Vagina (tissue), 2 donors: Measurements from ENCODE around the gene TNFSF9.

Source experiments
- CTCF ChIP-seq, 3 experiments: fragments of 450-650 bp in 2 of 3; fragments of 200-600 bp in 1 of 3; sonication (generic) in 1 of 3; IDR thresholded peaks; one replicate each; pipeline ENCODE4 v1.5.1; 2017 to 2019; ENCODE audit warnings: antibody characterized with exemption in 3 of 3, mild to moderate bottlenecking in 2 of 3, moderate library complexity in 2 of 3
- POLR2A ChIP-seq, 2 donors: fragments of 450-650 bp; IDR thresholded peaks; one replicate each; pipeline ENCODE4 v1.6.1; 2017; ENCODE audit warnings: antibody characterized with exemption in 2 of 2, mild to moderate bottlenecking in 2 of 2, moderate library complexity in 2 of 2
- POLR2AphosphoS5 ChIP-seq, 2 donors: sonication (generic); formaldehyde crosslinking; IDR thresholded peaks; one replicate each; pipeline ENCODE4 v1.9.0; 2017; ENCODE audit warnings: antibody characterized with exemption in 2 of 2, mild to moderate bottlenecking in 2 of 2, low read depth in 1 of 2; ENCODE audit not compliant: insufficient read depth in 1 of 2

GRCh38 chr19:6568816-6569215 lies 38.0 kb downstream of the TNFSF9 start:
- TF ChIP-seq CTCF (IDR thresholded peaks at IDR 0.05) (no peak), POLR2A (IDR thresholded peaks at IDR 0.05) (no peak), POLR2AphosphoS5 (IDR thresholded peaks at IDR 0.05; ENCODE audit: insufficient read depth in 1 of 2, low read depth in 1 of 2) (no peak)
